OCI-LY7 (cell line): Measurements from ENCODE around the gene C17orf50.

ENCODE experiments used
- CTCF ChIP-seq: fragments of 200-600 bp; sonication (generic); conservative IDR thresholded peaks from 2 replicates; pipeline ENCODE4 v1.5.1; 2014; ENCODE audit warnings: mild to moderate bottlenecking, antibody characterized with exemption, low read length, moderate library complexity, mixed read lengths
- EZH2phosphoT487 ChIP-seq: fragments of 200-600 bp; sonication (generic); IDR thresholded peaks from 2 replicates; pipeline ENCODE4 v1.6.1; 2018; ENCODE audit warnings: low read depth, borderline replicate concordance, mild to moderate bottlenecking, mixed run types, antibody characterized with exemption, low read length, moderate library complexity, mixed read lengths

DNA sequence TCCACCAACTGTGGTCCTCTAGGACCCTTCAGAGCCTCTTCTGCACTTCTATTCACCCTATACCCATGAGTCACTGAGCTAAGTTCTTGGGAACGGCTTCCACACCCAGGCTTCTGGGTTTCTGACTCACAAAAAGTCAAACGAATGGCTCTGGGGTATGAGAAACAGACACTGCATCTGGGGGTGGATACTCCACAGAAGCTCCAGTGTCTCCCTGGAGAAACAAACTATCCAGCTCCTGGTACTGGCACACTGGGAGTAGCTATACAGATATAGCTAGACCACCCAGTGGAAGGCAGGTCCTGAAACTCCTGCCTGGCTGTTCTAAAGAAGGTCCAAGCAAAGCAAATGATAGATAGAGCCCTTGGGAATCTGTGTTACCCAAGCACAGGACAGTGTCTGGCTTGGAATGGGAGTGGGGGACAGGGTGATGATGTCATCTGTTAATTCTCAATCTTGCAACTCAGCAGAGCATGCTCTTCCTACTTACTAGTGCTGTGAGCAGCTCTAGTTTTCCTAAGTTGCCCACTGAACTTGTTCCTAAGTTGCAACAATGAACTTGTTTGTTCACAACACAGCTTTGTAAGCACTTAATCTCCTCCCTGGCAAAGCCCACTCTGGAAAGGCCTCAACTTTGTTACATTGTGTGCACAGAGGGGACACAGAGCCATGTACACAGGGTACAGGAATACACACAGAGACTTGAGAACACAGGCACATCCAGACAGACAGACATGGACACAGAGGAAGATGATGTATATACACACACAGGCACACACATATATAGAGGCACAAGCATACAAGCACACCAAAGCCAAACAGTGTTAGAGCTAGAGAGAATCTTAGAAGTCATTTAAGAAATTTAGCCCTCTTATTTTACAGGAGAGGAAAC lies 28.0 kb downstream of the C17orf50 start:
- no peak for TF ChIP-seq CTCF
- no peak for TF ChIP-seq EZH2phosphoT487
